ENCODE results near the gene ZKSCAN8.

ZKSCAN8 gene

GRCh38 chr6:28208111-28208659 is 66.5 kb downstream of the ZKSCAN8 start:
- no peak for DNase-seq

All from NCI-H2081 treated with DMSO at 0.1 percent for 48 hours (cell line).